ENCODE data around the gene RPS6KA2. TPM values are rescaled to one million over a fixed set of nuclear protein-coding genes. Genes with fewer than 3 reads are reported as not detected.

Gene RPS6KA2
- total RNA-seq, 2 donors from 2014 or later = 78.6 to 131 TPM

GRCh38 chr6:166511316-166511715, 115.7 kb downstream of the RPS6KA2 start:
- no peaks in the 10 kb centered on the region for H3K27me3 ChIP-seq
- peaks cover 27% of the 10 kb centered on the region for H3K36me3 ChIP-seq
- H3K4me1 ChIP-seq = no peaks in the 10 kb centered on the region
- DNase-seq (ENCODE audit: low spot score) = no peak
- H3K27ac ChIP-seq = no peak overlapping the region
- H3K9me3 ChIP-seq = no peaks in the 10 kb centered on the region
- TF ChIP-seq CTCF (IDR thresholded peaks at IDR 0.05) = no peak
- H3K4me3 ChIP-seq = no peak overlapping the region

GRCh38 chr6:166509193-166509592, 117.9 kb downstream of the RPS6KA2 start:
- Histone ChIP-seq H3K27me3 (no peaks in the 10 kb centered on the region), H3K27ac (no peak overlapping the region), H3K4me3 (no peak overlapping the region), H3K36me3 (peaks cover 33% of the 10 kb centered on the region), H3K4me1 (no peaks in the 10 kb centered on the region), H3K9me3 (no peaks in the 10 kb centered on the region)
- no peak for TF ChIP-seq CTCF (IDR thresholded peaks at IDR 0.05)
- no peak for DNase-seq (ENCODE audit: low spot score)

GRCh38 chr6:166508726-166509125, 118.3 kb downstream of the RPS6KA2 start:
- Histone ChIP-seq H3K4me3 (no peak overlapping the region), H3K4me1 (no peaks in the 10 kb centered on the region), H3K9me3 (no peaks in the 10 kb centered on the region), H3K36me3 (peaks cover 38% of the 10 kb centered on the region), H3K27ac (no peak overlapping the region), H3K27me3 (no peaks in the 10 kb centered on the region)
- TF ChIP-seq CTCF (IDR thresholded peaks at IDR 0.05) = no peak
- no peak for DNase-seq (ENCODE audit: low spot score)

- no peak for TF ChIP-seq CTCF (IDR thresholded peaks at IDR 0.05)
- DNase-seq (ENCODE audit: low spot score) = no peak
- Histone ChIP-seq H3K4me1 (no peaks in the 10 kb centered on the region), H3K4me3 (no peak overlapping the region), H3K9me3 (no peaks in the 10 kb centered on the region), H3K27me3 (no peaks in the 10 kb centered on the region), H3K36me3 (peaks cover 45% of the 10 kb centered on the region), H3K27ac (no peak overlapping the region)
Observed at GRCh38 chr6:166507809-166508564, 119.1 kb downstream of the RPS6KA2 start.

- no peak for DNase-seq (ENCODE audit: low spot score)
- no peak overlapping the region for H3K27ac ChIP-seq
- no peaks in the 10 kb centered on the region for H3K27me3 ChIP-seq
- no peak overlapping the region for H3K4me3 ChIP-seq
- peaks cover 45% of the 10 kb centered on the region for H3K36me3 ChIP-seq
- H3K9me3 ChIP-seq = no peaks in the 10 kb centered on the region
- no peak for TF ChIP-seq CTCF (IDR thresholded peaks at IDR 0.05)
- H3K4me1 ChIP-seq = no peaks in the 10 kb centered on the region
Observed at GRCh38 chr6:166507380-166507779, 119.7 kb downstream of the RPS6KA2 start.

Data from right atrium auricular region (tissue), 2 donors.